Activated naive CD4-positive, alpha-beta T cell treated with anti-CD3 and anti-CD28 coated beads for 36 hours (primary cell): ENCODE results near the gene NTN5. TPM values are rescaled to one million over a fixed set of nuclear protein-coding genes. Genes with fewer than 3 reads are reported as not detected.
"Not testable (repeated sequence)": the region's sequence is repeated elsewhere in the genome, so short reads cannot be mapped to it uniquely, and the experiment has no call there.

Experiments
- CTCF ChIA-PET: fragments of 350-600 bp; sonication (Branson Sonifier 250); formaldehyde crosslinking; loops from one replicate; lab custom pipeline; 2021; ENCODE audit warnings: antibody characterized with exemption; lab: Charles Lee
- DNase-seq: peaks from one replicate; pipeline ENCODE4 v3.0.0-alpha.2; 2020
- H3K27ac Mint-ChIP-seq: one replicate; pipeline ENCODE4 v1.8.0; 2021; ENCODE audit warnings: mild to moderate bottlenecking, mixed read lengths
- H3K27me3 Mint-ChIP-seq: one replicate; pipeline ENCODE4 v1.8.0; 2021; ENCODE audit warnings: low read depth, mixed read lengths
- H3K36me3 Mint-ChIP-seq: one replicate; pipeline ENCODE4 v1.8.0; 2021; ENCODE audit warnings: low read depth, mixed read lengths
- H3K4me1 Mint-ChIP-seq: one replicate; pipeline ENCODE4 v1.8.0; 2021; ENCODE audit warnings: low read depth, mixed read lengths
- H3K4me3 Mint-ChIP-seq: one replicate; pipeline ENCODE4 v1.8.0; 2021; ENCODE audit warnings: mild to moderate bottlenecking, moderate library complexity, mixed read lengths
- H3K9me3 Mint-ChIP-seq: one replicate; pipeline ENCODE4 v1.8.0; 2021; ENCODE audit warnings: mixed read lengths
- intact Hi-C: fragments of 100-400 bp; cut with micrococcal nuclease; formaldehyde crosslinking; loops from one replicate; pipeline ENCODE4 v1.15.1; 2023
- total RNA-seq, 2 experiments: library from RNA; stranded (reverse); gene quantifications; one replicate each; pipeline ENCODE4 v1.2.3, GENCODE V29; 2021

NTN5 gene
- total RNA-seq, 2 experiments from 2014 or later, result 0.17 TPM; not detected in 1

GRCh38 chr19:48636859-48637448, 35.9 kb downstream of the NTN5 start, which contains the start of gene DBP:
Gene DBP, minus strand, starts transcription at chr19:48637379. Its CDS starts 385 bp downstream, at chr19:48636994.
- Mint-ChIP-seq H3K9me3 (no peaks in the 10 kb centered on the region), H3K27me3 (no peaks in the 10 kb centered on the region), H3K4me3 (peak within 1 kb of the TSS; percentile 82), H3K27ac (peak within 1 kb of the TSS; percentile 98), H3K4me1 (peaks cover 55% of the 10 kb centered on the region), H3K36me3 (peaks cover 4% of the 10 kb centered on the region)
- intact Hi-C loops, result loop anchor here (1.0 to 2.0 kb wide), 5 partner anchors 9 to 239 kb away; partner anchors contain the start of genes CA11, RPL18 and SPHK2
- CTCF ChIA-PET, result no interaction called here
- DNase-seq, result peak; percentile 40

GRCh38 chr19:48635966-48636858, 36.6 kb downstream of the NTN5 start:
- intact Hi-C loops, result loop anchor here (2.0 kb wide), 1 partner anchor 79 kb away; no protein-coding TSS in a partner anchor
- Mint-ChIP-seq H3K27ac (peak overlapping the region; percentile 82), H3K36me3 (peaks cover 4% of the 10 kb centered on the region), H3K27me3 (no peaks in the 10 kb centered on the region), H3K4me1 (peaks cover 57% of the 10 kb centered on the region), H3K9me3 (no peaks in the 10 kb centered on the region), H3K4me3 (peak overlapping the region; percentile 82)
- DNase-seq, result no peak
- CTCF ChIA-PET, result no interaction called here

- Mint-ChIP-seq H3K27me3 (no peaks in the 10 kb centered on the region), H3K27ac (peak overlapping the region; percentile 93), H3K4me3 (peak overlapping the region; percentile 82), H3K9me3 (no peaks in the 10 kb centered on the region), H3K4me1 (peaks cover 59% of the 10 kb centered on the region), H3K36me3 (peaks cover 4% of the 10 kb centered on the region)
- DNase-seq, result peak; percentile 69
- intact Hi-C loops, result no loop called here
- CTCF ChIA-PET, result no interaction called here
Measured at GRCh38 chr19:48635263-48635965, 37.4 kb downstream of the NTN5 start.

- CTCF ChIA-PET, result interaction anchor here (0.5 to 0.8 kb wide), 5 partner anchors 11 to 1928 kb away, joined by 3 to 4 read pairs (median 3); no protein-coding TSS in a partner anchor
- intact Hi-C loops, result no loop called here
- peak; percentile 97 for DNase-seq
- Mint-ChIP-seq H3K27me3 (no peaks in the 10 kb centered on the region), H3K9me3 (no peaks in the 10 kb centered on the region), H3K4me1 (peaks cover 58% of the 10 kb centered on the region), H3K4me3 (peak overlapping the region; percentile 80), H3K27ac (peak overlapping the region; percentile 93), H3K36me3 (peaks cover 4% of the 10 kb centered on the region)
Measured at GRCh38 chr19:48634424-48635262, 38.2 kb downstream of the NTN5 start.

GRCh38 chr19:48634036-48634342, 38.8 kb downstream of the NTN5 start:
- no peaks in the 10 kb centered on the region for H3K27me3 Mint-ChIP-seq
- peak overlapping the region; percentile 80 for H3K4me3 Mint-ChIP-seq
- intact Hi-C loops, result no loop called here
- no peaks in the 10 kb centered on the region for H3K9me3 Mint-ChIP-seq
- no peak for DNase-seq
- peak overlapping the region; percentile 93 for H3K27ac Mint-ChIP-seq
- peaks cover 53% of the 10 kb centered on the region for H3K4me1 Mint-ChIP-seq
- H3K36me3 Mint-ChIP-seq, result peaks cover 4% of the 10 kb centered on the region
- CTCF ChIA-PET, result interaction anchor here (0.5 to 0.8 kb wide), 5 partner anchors 11 to 1927 kb away, joined by 3 to 4 read pairs (median 3); no protein-coding TSS in a partner anchor

- Mint-ChIP-seq H3K9me3 (no peaks in the 10 kb centered on the region), H3K4me1 (peaks cover 49% of the 10 kb centered on the region), H3K36me3 (peaks cover 3% of the 10 kb centered on the region), H3K27me3 (no peaks in the 10 kb centered on the region), H3K27ac (peak overlapping the region; percentile 93), H3K4me3 (peak overlapping the region; percentile 80)
- no peak for DNase-seq
- CTCF ChIA-PET, result interaction anchor here (0.5 to 0.8 kb wide), 4 partner anchors 12 to 968 kb away, joined by 3 to 4 read pairs (median 3); no protein-coding TSS in a partner anchor
- intact Hi-C loops, result no loop called here
Measured at GRCh38 chr19:48633148-48634035, 39.4 kb downstream of the NTN5 start.

GRCh38 chr19:48632692-48633147, 40.1 kb downstream of the NTN5 start:
- Mint-ChIP-seq H3K27me3 (no peaks in the 10 kb centered on the region), H3K4me1 (peaks cover 43% of the 10 kb centered on the region), H3K27ac (peak overlapping the region; percentile 93), H3K9me3 (no peaks in the 10 kb centered on the region), H3K36me3 (peaks cover 2% of the 10 kb centered on the region), H3K4me3 (no peak overlapping the region)
- intact Hi-C loops, result no loop called here
- CTCF ChIA-PET, result interaction anchor here (0.8 kb wide), 1 partner anchor 106 kb away, joined by 3 read pairs; no protein-coding TSS in a partner anchor
- DNase-seq, result peak; percentile 45

- H3K9me3 Mint-ChIP-seq, H3K27me3 Mint-ChIP-seq, DNase-seq, H3K36me3 Mint-ChIP-seq, intact Hi-C loops, H3K4me3 Mint-ChIP-seq: not testable (repeated sequence)
- Mint-ChIP-seq H3K4me1 (peaks cover 40% of the 10 kb centered on the region), H3K27ac (peak overlapping the region; percentile 93)
- CTCF ChIA-PET, result interaction anchor here (0.8 kb wide), 1 partner anchor 107 kb away, joined by 3 read pairs; no protein-coding TSS in a partner anchor
Measured at GRCh38 chr19:48632286-48632685, 40.5 kb downstream of the NTN5 start.

GRCh38 chr19:48631225-48631624, 41.6 kb downstream of the NTN5 start:
- no peak for DNase-seq
- Mint-ChIP-seq H3K4me1 (peaks cover 43% of the 10 kb centered on the region), H3K27ac (no peak overlapping the region), H3K9me3 (no peaks in the 10 kb centered on the region), H3K27me3 (no peaks in the 10 kb centered on the region), H3K4me3 (no peak overlapping the region), H3K36me3 (peaks cover 2% of the 10 kb centered on the region)
- CTCF ChIA-PET, result no interaction called here
- intact Hi-C loops, result no loop called here

GRCh38 chr19:48630296-48631063, 42.3 kb downstream of the NTN5 start:
- Mint-ChIP-seq H3K4me1 (peaks cover 41% of the 10 kb centered on the region), H3K36me3 (peaks cover 2% of the 10 kb centered on the region), H3K4me3 (no peak overlapping the region), H3K27me3 (no peaks in the 10 kb centered on the region), H3K9me3 (no peaks in the 10 kb centered on the region), H3K27ac (peak overlapping the region; percentile 61)
- intact Hi-C loops, result no loop called here
- DNase-seq, result no peak
- CTCF ChIA-PET, result no interaction called here
